NCI-H2081 (cell line): Measurements from ENCODE around the gene EFNB2.
A peak's percentile ranks its signal among the peaks of the same experiment; 100 is the strongest.

ENCODE experiments used
- DNase-seq, 2 experiments: peaks; one replicate each; lab custom pipeline; 2025; lab: John Stamatoyannopoulos, UW

The EFNB2 gene

GRCh38 chr13:106525865-106526264 lies 9.6 kb downstream of the EFNB2 start:
- no peak for DNase-seq

- no peak for DNase-seq
Measured at GRCh38 chr13:106524108-106524507, 11.4 kb downstream of the EFNB2 start.

GRCh38 chr13:106523576-106523975 lies 11.9 kb downstream of the EFNB2 start:
- DNase-seq = no peak

- no peak for DNase-seq
Measured at GRCh38 chr13:106522898-106523525, 12.4 kb downstream of the EFNB2 start.

DNA sequence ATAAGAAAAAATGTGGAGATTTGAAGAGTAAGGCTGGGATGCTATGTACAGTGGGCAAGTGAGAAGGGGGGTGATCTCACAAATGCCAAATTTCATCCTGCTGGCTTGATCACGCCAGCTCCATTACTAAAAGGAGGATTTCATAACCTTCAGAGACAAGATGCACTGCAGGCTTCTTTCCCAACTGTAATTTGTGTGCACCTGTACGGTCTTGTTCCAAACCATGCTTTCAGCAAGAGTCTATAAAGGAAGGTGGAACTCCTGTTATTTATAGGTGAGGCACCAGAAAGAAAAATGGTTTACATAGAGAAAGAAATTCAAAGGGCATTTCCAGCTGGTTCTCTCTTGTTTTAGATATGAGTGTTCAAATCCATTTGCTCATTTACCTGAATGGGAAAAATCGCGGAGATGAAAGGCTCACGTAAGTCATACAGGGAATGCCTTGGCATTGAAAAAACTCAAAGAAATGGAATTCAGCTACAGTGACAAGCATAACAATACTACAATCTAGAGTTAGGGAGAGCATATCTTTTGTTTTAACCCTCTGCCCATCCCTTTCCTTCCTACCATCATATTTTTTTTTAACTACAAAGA lies 13.3 kb downstream of the EFNB2 start:
- peak in 1 of 2 experiments; percentile 51 for DNase-seq

GRCh38 chr13:106521095-106521799 lies 14.2 kb downstream of the EFNB2 start:
- DNase-seq = peak; percentile 32 to 73

DNA sequence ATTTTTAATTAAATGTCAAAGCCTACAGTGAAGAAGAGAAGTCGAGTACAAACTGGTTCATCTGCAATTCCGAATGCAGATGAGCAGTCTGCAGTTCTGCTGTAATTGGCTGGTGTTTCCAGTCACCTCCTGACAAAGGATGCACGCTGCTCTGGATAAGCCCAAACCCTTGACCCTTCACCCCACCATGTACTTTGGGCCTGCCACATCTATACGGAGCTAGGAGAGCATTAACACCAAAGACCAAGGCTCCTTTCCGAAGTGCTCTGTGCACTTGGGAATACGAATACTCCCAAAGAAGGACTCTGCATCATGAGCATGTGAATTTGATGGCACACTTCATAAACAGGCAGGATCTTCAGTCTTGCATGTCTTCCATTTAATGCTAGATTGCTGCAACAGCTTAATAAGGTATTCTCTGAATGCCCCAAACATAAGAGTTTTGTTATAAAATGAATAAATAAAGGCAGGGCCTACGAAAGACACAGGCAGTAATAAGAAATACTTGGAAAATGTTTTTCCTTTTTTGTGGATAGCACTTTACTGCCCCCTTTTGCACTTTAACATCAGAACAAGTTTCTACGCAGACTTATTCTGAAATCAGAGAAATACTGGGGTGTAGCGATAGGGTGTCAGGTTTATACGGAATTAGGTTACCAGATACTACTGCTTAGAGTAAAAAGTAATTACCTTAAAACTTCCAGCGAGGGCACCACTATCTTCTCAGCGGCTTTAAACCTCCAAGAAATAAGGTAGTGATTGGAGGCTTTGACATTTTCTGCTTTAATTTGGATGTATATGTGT lies 15.0 kb downstream of the EFNB2 start:
- peak in 1 of 2 experiments; percentile 73 for DNase-seq

DNA sequence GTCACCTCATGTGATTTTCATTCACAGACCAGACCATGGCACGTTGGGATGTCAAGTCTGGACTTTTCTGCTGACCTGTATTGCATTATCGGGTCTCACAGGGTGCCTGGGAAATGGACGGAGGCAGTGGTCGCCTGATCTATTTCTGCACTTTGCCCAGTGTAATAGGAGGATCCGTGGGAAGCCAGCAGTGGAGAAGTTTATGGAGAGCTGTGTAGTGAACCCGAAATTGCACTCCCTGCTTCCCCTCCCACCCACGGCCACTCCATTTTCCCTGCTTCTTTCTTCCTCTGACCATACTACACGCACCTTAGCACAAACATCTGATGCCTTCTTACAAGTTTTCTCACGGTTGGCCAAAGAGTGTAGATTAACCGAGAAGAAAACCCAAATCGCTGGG lies 16.9 kb downstream of the EFNB2 start:
- no peak for DNase-seq

DNA sequence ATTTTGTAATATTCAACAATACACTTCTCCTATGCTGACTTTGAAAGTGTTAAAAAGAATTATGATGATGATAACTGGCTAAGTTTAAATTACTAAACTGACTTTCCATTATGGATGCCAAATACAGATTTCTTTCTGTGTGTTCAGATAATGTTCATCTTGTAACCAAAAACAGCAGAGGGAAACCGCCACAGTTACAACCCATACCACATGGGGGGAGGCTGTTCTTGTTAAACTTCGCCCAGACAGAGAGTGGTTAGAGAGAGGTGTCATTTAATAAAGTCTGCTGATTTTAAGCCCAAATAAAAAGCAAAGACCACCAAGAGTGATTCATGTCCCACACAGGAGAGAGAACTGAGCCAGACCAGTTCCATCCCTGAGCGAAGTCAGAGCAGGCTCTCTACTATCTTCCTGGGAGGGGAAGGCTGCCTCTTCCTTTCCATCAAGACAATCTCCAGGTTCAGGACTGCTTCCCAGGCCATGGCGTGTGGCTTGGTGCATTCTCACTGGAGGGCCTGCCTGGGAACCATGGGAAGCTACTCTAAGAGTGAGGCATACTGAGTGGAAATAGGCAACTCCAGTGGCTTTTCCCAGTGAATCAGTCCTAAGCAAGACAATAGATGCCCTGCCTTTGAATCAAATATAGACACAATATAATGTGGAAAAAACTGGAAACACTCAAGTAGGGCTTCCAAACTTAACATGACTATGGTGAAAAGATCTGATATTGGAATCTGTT lies 18.2 kb downstream of the EFNB2 start:
- DNase-seq = no peak

DNA sequence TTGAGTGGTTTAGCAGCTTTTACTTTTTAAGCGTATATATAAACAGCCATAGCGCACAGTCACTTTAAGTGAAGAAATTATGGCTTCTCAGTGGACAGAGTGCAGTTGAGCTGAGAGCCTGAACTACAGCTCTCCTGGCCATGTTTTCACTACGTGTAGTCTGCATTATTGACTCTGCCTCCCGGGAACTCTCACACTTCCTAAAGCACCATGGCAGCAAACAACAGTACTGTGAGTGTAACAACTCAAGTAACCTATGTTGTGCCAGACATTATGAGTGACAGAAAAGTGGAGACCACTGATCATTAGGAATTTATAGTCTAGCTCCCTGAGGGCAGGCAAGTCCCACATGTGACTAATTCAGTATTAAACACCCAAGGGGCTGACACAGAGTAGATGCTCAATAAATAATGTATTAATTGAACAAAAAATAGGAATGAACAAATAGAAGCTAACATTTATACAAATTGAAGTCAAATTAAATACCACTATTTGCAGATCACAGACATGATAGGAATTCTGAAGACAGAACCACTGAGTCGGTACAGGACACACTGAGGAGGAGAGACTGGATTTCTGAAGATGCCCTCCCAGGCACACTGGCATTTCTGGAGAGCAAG lies 19.7 kb downstream of the EFNB2 start:
- DNase-seq = no peak

GRCh38 chr13:106514928-106515634 lies 20.4 kb downstream of the EFNB2 start:
- no peak for DNase-seq

- DNase-seq = no peak
Measured at GRCh38 chr13:106513025-106513983, 22.2 kb downstream of the EFNB2 start.

DNA sequence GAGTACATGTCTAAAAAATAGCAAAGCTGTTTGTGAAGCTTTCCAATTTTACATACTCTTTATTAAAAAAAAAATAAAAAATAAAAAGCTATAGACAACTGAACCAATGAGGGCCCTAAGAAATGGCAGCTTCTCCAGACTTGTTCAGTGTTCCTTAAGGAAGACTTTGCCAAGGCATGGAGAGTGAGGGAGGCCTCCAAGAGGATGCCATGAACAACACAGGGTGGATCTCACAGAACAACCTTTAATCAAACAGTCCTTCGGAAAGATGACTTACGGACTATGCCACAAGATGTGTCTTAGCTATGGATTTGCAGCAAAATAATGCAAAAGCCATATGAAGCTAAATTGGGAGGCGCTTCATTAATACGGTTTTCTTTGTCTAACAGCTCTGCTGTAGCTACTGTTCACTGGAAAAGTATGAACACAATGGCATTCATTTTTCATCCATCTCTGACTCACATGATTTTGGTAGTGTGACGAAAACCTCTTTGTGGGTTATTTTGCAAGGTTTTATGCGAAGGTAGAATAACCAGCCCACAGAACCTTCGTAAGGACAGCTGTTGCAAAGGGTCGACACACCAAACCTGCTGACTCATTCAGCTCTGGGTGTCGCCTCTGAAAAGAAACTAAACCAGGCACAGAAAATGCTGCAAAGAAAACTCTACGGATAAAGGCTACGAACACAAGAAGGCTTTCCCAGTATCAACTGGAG lies 27.7 kb downstream of the EFNB2 start:
- DNase-seq = no peak

GRCh38 chr13:106506286-106506685 lies 29.2 kb downstream of the EFNB2 start:
- DNase-seq = no peak

GRCh38 chr13:106505732-106506131 lies 29.7 kb downstream of the EFNB2 start:
- DNase-seq = no peak

- no peak for DNase-seq
Measured at GRCh38 chr13:106505295-106505694, 30.2 kb downstream of the EFNB2 start.

GRCh38 chr13:106503730-106504453 lies 31.6 kb downstream of the EFNB2 start:
- no peak for DNase-seq

GRCh38 chr13:106503272-106503671 lies 32.2 kb downstream of the EFNB2 start:
- no peak for DNase-seq
